AG10803 (cell line): ENCODE data around the gene CTBP2.

Experiments used
- DNase-seq: peaks from one replicate; pipeline ENCODE4 v3.0.0; 2010; ENCODE audit warnings: low read depth
- H3K4me3 ChIP-seq: 2 replicates; pipeline ENCODE4 v1.5.1; 2011; ENCODE audit warnings: mild to moderate bottlenecking, low read length, control low read depth
- CTCF ChIP-seq: conservative IDR thresholded peaks from 2 replicates; pipeline ENCODE4 v1.5.1; 2011; ENCODE audit warnings: mild to moderate bottlenecking, low read length, control low read depth, inconsistent platforms

Gene CTBP2

DNA sequence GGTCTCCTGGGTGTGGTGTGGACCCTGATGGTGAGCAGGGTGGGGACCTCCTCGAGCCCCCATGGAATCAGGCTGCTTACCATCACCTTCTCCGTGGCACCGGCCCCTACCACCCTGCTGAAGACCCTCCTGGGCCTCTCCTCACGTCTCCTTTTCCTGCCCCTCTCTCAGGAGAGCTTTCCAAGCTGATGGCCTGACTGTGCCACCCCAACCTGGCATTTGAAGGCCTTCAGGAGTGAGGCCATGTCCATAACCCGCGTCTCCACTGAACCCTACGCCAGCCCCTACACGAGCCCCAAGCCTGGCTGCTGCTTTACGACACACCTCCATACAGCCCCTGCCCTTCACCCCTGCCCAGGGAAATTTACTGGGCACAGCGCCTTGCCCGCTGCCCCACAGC is 163.1 kb downstream of the CTBP2 start:
- no peak overlapping the region for H3K4me3 ChIP-seq
- no peak for DNase-seq
- no peak for TF ChIP-seq CTCF

- H3K4me3 ChIP-seq: no peak overlapping the region
- no peak for TF ChIP-seq CTCF
- no peak for DNase-seq
Observed at GRCh38 chr10:124996854-124997215, 163.5 kb downstream of the CTBP2 start.

GRCh38 chr10:124996127-124996853 is 164.1 kb downstream of the CTBP2 start:
- no peak for DNase-seq
- TF ChIP-seq CTCF: no peak
- no peak overlapping the region for H3K4me3 ChIP-seq

DNA sequence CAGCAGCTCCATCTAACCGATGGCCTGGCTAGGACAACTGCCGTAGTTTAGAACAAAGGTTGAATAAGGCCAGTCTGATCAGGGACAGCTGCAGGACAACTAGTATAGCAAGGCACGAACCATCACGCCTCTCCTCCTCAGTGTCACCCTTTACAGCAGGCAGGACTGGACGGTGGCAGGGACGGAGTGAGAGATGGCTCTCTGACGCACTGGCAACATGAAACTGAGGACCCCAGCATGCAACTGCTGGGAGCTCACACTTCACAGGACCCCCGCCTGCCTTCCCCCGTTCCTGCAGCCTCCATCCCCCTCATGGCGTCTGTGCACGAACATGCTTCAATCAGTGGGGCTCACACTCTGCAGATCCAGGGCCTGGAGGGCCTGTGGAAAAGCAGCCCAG is 164.8 kb downstream of the CTBP2 start:
- no peak overlapping the region for H3K4me3 ChIP-seq
- DNase-seq: no peak
- no peak for TF ChIP-seq CTCF

- no peak for TF ChIP-seq CTCF
- no peak for DNase-seq
- H3K4me3 ChIP-seq: no peak overlapping the region
Observed at GRCh38 chr10:124994573-124995473, 165.5 kb downstream of the CTBP2 start.

DNA sequence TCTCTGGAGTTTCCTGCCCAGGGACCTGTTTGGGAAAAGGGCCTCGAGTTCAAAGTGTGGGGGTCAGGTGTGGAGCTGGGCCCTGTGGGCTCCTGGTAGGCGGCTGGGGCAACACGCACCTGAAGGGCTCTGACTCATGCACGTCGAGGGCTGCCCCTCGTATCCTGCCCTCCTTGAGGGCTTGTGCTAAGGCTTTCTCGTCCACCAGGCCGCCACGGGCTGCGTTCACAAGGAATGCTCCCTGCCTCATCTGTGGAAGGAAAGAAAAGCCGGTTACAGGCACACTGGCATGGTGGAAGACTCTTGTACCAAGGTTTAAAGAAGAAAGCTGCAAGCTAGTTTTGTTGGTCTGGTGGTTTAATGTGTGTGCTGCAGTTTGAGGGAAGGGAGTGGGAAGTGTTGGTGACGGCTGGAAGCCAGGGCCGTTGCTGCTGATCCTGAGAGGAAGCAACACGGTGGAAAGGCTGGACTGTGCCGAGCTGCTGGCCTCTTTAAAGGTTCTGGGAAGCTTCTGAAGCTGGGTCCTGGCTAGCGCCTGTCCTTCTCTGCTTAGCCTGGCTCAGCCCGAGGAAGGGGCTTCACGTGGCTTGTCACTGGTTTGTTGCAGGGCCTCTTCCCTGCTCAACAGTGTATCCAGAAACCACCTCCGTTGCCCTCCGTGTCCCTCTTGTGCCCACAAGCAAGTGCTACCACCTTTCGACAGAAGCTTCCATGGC is 166.5 kb downstream of the CTBP2 start:
- no peak for DNase-seq
- TF ChIP-seq CTCF: no peak
- H3K4me3 ChIP-seq: no peak overlapping the region
